Brain pericyte (primary cell): ENCODE data around the gene DCPS.
A peak's percentile ranks its signal among the peaks of the same experiment; 100 is the strongest.
"Not testable (repeated sequence)": the region's sequence is repeated elsewhere in the genome, so short reads cannot be mapped to it uniquely, and the experiment has no call there.

Experiments
- DNase-seq: peaks from one replicate; pipeline ENCODE4 v3.0.0-alpha.2; 2012; ENCODE audit warnings: low read depth, low spot score

Gene DCPS

DNA sequence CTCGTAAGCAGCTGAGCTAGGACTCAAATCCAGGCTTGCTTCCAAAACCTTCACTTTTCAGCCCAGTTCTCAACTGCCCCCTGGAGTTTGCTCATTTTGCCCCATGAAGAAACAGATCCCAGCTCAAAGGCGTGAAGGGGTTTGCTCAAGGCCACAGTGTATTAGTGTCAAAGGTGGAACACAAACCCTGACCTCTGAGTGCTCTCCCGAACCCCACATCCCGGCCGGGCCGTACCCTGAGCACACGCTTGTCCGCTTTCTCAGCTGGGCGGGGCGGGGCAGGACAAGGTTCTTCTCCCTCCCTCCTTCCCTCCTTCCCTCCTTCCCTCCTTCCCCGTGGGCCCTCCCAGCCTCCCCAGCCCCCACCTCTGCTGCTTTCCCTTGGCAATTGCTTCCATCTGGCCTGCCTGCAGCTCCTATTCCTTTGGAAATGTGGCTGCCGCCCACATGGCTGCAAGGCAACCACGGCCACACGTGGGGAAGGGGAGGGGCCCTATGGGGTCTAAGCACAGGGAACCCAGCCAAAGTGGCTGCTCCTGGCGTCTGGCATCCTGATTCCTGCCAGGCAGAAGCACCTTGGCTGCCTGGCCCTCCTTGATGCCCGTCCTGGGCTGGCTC is 55.7 kb downstream of the DCPS start:
- peak; percentile 50 for DNase-seq

- DNase-seq: no peak
Measured at GRCh38 chr11:126360049-126360446, 56.2 kb downstream of the DCPS start.

- no peak for DNase-seq
Measured at GRCh38 chr11:126361400-126361799, 57.5 kb downstream of the DCPS start.

- no peak for DNase-seq
Measured at GRCh38 chr11:126362879-126363655, 59.2 kb downstream of the DCPS start.

GRCh38 chr11:126363706-126364248 is 59.9 kb downstream of the DCPS start:
- no peak for DNase-seq

DNA sequence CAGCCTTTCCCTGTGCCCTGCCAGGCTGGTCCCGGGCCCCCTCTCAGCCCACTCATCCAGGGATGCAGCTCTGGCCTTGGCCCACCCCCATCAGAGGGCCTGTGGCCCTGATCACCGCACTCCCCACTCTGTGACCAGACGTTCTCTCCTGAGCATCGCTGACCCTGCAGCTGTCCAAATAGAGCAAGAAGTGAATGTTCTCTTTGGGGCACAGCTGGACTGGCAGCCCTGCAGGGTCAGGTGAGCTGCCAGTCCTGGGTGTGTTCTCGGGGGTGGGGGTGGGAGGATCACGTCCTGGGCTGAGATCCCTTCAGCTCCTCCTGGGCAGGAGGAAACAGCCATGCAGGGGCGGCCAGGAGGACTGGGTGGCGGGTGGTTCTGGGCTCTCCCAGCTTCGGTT is 60.9 kb downstream of the DCPS start:
- not testable (repeated sequence) for DNase-seq

- DNase-seq: not testable (repeated sequence)
Measured at GRCh38 chr11:126365508-126365907, 61.6 kb downstream of the DCPS start.

- no peak for DNase-seq
Measured at GRCh38 chr11:126366064-126366822, 62.4 kb downstream of the DCPS start.

DNA sequence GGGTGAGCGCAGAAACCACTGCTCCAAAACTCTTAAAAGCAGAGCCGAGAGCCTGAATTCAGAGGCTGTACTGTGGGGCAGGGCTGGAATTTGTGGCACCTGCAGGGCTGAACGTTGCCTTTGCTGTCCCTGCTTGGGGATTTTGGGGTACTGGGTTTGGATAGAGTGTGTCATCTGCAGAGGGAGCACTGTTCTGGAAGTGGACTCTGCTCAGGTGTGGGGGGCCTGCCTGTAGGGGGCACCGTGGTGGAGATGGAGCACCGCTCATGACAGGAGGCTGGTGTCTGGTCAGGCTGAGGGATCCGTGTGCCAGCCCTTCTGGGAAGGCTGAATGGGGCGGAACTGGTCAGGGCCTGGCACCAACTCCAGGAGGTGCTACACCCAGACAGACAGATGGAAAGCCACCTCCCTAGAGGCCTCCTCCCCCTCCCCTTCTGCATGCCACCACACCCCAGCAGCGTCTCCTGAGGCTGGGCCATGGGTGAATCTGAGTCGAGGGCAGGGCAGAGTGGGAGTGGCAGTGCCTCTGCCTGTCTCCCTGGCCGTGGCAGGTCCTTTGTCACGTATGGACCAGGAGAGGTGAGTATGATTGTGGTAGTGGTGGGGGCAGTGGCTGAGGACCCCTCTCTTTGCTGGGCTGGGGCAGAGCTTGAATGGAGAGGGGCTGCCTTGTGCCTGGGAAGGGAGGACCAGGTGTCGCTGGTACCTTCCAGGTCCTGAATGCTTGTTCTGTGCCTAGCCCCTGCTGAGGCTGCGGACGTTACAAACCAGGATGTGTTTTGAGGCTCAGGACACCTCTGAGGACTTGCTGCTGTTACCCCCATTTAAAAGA is 63.2 kb downstream of the DCPS start:
- not testable (repeated sequence) for DNase-seq

DNA sequence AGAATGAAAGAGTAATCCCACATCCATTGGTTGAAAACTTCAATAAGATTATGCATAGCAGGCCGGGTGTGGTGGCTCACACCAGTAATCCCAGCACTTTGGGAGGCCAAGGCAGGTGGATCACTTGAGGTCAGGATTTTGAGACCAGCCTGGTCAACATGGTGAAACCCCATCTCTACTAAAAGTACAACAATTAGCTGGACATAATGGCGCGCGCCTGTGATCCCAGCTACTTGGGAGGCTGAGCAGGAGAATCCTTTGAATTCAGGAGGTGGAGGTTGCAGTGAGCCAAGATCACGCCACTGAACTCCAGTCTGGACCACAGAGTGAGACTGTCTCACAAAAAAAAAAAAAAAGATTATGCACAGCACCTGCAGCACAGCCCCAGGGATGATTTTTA is 63.9 kb downstream of the DCPS start:
- DNase-seq: not testable (repeated sequence)

GRCh38 chr11:126368336-126369119 is 64.7 kb downstream of the DCPS start:
- not testable (repeated sequence) for DNase-seq

DNA sequence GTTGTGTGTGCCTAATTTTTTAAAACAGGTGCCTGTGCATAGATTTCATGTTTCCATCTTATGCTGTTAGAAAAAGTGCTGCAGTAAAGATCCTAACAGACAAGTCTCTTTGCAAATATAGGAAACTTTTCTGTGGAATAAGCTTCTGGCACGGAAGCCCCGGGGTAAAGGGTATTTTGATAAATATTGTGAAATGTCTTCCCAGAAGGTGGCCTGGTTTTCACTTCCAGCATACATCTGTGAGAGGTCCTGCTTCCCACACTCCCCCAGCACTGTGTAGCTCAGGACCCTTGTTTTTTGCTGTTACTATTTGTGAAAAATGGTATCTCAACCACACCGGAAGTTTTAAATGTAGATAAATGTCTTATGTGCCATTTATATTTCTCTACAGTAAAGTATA is 66.2 kb downstream of the DCPS start:
- DNase-seq: no peak

DNA sequence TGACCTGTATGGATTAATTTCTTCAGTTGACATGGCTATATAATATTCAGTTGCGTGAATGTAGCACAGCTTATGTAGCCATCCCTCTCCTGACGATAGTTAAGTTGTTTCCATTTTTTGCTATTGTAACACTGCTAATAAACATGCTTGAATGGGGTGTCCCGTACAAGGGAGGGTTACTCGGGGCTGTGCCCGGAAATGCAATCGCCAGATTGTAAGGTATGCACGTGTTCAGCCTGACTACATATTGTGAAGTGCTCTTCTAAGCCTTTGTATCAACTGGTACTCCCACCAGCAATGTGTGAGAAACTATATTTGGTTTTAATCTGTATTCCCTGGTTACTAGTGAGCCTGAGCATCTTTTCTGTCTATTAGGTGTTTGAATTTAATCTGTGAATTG is 67.7 kb downstream of the DCPS start:
- no peak for DNase-seq

DNA sequence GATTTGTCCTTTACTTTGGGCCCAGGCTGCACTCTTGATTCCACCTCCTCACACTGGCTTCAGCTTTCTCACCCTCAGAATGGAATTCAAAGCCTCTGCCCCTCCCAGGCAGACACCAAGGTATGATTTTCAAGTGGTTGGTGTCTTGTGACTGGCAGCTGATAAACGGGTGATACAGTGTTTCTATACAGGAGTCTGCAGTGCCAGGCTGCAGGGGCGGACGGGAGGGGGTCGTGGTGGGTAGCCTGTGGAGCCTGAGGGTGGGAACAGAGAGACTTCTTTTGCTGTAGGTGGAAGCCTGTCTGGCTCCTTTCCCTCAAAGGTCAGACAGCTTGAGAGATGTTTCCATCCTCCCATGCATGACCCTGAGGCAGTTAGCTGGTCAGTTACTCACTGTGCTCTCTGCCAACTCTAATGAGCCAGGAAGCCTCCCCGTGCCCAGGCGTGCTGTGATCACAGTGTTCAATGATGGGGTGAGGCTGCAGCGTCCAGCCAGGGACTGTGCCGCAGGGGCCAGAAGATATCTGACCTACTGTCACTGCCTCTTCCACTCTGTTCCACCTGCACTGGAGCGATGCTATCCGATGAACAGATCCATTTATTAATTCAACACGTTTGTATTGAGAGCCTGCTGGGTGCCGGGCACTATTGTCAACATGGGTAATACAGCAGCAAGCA is 69.7 kb downstream of the DCPS start:
- not testable (repeated sequence) for DNase-seq

- DNase-seq: not testable (repeated sequence)
Measured at GRCh38 chr11:126374562-126375300, 70.9 kb downstream of the DCPS start.

DNA sequence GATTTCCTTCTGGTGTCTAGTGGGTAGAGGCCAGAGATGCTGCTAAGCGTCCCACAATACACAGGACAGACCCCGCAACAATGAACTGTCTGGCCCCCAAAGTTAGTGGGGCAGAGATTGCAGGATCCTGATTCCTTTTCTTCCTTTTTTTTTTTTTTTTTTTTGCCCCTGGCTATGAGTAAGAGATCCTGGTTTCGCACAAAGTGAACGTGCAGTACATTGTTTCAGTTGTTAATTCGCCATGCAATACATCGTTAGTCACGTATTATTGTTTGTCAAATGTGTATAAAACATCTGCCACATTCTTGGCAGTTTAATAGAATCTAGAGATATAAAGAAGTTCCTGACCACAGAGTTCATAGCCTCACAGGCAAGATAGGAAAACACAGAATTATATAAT is 71.9 kb downstream of the DCPS start:
- DNase-seq: no peak

GRCh38 chr11:126378763-126379162 is 74.9 kb downstream of the DCPS start:
- DNase-seq: no peak

DNA sequence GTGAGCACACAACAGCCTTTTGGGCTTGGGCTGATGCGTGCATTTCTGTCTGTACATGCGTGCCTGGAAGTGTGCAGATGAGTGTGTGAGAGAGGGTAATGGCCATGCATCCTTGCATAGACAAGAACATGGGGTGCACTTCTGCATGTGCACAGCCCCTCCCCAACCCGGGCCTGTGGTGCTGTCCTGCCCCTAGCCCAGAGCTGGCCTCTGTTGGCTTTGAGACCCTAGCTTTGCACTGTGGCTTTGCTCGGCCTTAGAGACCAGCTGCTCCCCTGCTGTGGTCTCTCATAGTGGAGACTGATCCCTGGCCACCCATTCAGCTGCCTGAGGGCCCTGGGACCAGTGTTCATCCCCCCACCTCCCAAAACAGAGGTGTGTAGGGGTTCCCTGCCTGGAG is 77.0 kb downstream of the DCPS start:
- no peak for DNase-seq

GRCh38 chr11:126381960-126382359 is 78.1 kb downstream of the DCPS start:
- not testable (repeated sequence) for DNase-seq
